H1 (cell line): Measurements from ENCODE around the gene TLE3.

ENCODE experiments used
- EP300 ChIP-seq, 2 experiments: IDR thresholded peaks; 1 replicate in 1 of 2; 2 replicates in 1 of 2; pipeline ENCODE4 v1.6.1; 2011 to 2012; ENCODE audit warnings: low read depth in 2 of 2, low read length in 2 of 2, mild to moderate bottlenecking in 2 of 2, borderline replicate concordance in 1 of 2, inconsistent platforms in 1 of 2, moderate library complexity in 1 of 2
- GTF2F1 ChIP-seq: IDR thresholded peaks from 2 replicates; pipeline ENCODE4 v1.6.1; 2012; ENCODE audit warnings: low read depth, low read length, improper control_type of control experiment, borderline replicate concordance
- JUN ChIP-seq: IDR thresholded peaks from 2 replicates; pipeline ENCODE4 v1.6.1; 2011; ENCODE audit warnings: low read depth, mild to moderate bottlenecking, improper control_type of control experiment, low read length
- PHF8 ChIP-seq: fragments of 200-600 bp; sonication (generic); conservative IDR thresholded peaks from 2 replicates; pipeline ENCODE4 v1.7.1; 2012; ENCODE audit warnings: low read depth, mild to moderate bottlenecking, inconsistent platforms, low read length, moderate library complexity
- POLR2AphosphoS5 ChIP-seq: IDR thresholded peaks from 2 replicates; pipeline ENCODE4 v1.6.1; 2011; ENCODE audit warnings: low read depth, low read length
- SIN3A ChIP-seq, 2 experiments: IDR thresholded peaks in 1 of 2; conservative IDR thresholded peaks in 1 of 2; 2 replicates each; pipeline ENCODE4 v1.6.1; 2011 to 2012; ENCODE audit warnings: low read length in 2 of 2, improper control_type of control experiment in 1 of 2, low read depth in 1 of 2, mild to moderate bottlenecking in 1 of 2
- SP2 ChIP-seq: IDR thresholded peaks from 2 replicates; pipeline ENCODE4 v1.6.1; 2012; ENCODE audit warnings: mild to moderate bottlenecking, low read length, inconsistent platforms
- YY1 ChIP-seq: IDR thresholded peaks from 2 replicates; pipeline ENCODE4 v1.6.1; 2011; ENCODE audit warnings: low read depth, mild to moderate bottlenecking, low read length
- ZNF274 ChIP-seq: IDR thresholded peaks from 2 replicates; pipeline ENCODE4 v1.7.0; 2012; ENCODE audit warnings: low read length, borderline replicate concordance; ENCODE audit errors: extremely low read depth
- TF ChIP-seq, protein P1 (sequence below), 3 experiments: IDR thresholded peaks; 1 replicate in 2 of 3; 2 replicates in 1 of 3; pipeline versions ENCODE4 v1.5.1 to v1.6.1; 2011; ENCODE audit warnings: low read length in 3 of 3, mild to moderate bottlenecking in 3 of 3, inconsistent platforms in 2 of 3, low read depth in 1 of 3, moderate library complexity in 1 of 3; ENCODE audit not compliant: insufficient read depth in 1 of 3; ENCODE audit errors: control extremely low read depth in 1 of 3

DNA sequence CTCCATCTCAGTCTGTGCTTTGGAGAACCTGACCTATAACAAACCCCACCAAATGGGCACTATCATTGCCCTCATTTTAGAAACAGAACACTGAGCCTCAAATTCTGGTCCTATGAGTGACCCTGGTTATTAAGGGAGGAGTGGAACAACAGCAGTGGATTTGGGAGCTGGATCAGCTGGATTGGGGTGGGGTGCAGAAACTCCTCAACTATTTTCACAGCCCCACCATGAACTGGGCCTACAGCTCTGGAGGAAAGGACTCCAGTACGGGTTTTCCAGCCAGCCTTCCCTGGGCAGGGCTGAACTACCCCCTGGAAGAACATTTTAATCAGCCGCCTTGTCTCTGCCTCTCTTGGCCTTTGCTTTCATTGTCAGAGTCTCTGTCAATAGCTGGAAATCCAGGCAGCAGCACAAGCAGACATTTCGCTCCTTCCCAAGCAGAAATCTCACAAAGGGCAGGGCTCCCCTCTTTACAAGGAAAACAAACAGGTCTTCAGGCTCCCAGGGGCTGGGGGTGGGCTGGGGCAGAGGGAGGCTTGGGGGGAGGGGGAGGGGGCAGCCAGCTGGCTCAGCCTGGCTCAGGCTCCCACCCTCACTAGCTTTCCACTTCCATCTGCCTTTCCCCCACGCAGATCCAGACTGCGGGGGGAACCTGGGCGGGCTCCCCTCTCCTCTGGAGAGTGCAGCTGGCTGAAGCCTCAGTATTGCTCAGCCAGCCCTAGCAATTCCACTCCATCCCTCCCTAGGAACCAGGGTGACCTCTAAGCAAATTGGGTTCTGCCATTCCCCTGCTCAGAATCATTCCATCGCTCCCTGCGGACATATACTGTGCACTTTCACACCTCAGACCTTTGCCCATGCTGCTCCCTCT is 13.7 kb upstream of the TLE3 start:
- TF ChIP-seq EP300 (IDR thresholded peaks at IDR 0.05; ENCODE audit: borderline replicate concordance in 1 of 2, low read depth in 2 of 2, low read length in 2 of 2) (peak in 1 of 2 experiments; percentile 51; a peak in 1 of 3 replicates), GTF2F1 (no peak), JUN (no peak), ZNF274 (no peak), PHF8 (no peak), YY1 (peak; percentile 70), POLR2AphosphoS5 (no peak), SP2 (no peak), SIN3A (conservative IDR thresholded peaks at IDR 0.05 in 1 of 2, IDR thresholded peaks at IDR 0.05 in 1 of 2; ENCODE audit: low read depth in 1 of 2, low read length in 2 of 2) (0 out of 4 replicates have a peak, but pooled peaks of 1 of the 2 experiments have one; percentile 49)
- TF ChIP-seq, protein P1, sequence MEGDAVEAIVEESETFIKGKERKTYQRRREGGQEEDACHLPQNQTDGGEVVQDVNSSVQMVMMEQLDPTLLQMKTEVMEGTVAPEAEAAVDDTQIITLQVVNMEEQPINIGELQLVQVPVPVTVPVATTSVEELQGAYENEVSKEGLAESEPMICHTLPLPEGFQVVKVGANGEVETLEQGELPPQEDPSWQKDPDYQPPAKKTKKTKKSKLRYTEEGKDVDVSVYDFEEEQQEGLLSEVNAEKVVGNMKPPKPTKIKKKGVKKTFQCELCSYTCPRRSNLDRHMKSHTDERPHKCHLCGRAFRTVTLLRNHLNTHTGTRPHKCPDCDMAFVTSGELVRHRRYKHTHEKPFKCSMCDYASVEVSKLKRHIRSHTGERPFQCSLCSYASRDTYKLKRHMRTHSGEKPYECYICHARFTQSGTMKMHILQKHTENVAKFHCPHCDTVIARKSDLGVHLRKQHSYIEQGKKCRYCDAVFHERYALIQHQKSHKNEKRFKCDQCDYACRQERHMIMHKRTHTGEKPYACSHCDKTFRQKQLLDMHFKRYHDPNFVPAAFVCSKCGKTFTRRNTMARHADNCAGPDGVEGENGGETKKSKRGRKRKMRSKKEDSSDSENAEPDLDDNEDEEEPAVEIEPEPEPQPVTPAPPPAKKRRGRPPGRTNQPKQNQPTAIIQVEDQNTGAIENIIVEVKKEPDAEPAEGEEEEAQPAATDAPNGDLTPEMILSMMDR (IDR thresholded peaks at IDR 0.05; ENCODE audit: control extremely low read depth in 1 of 3, insufficient read depth in 1 of 3, low read depth in 1 of 3, low read length in 3 of 3): no peak
